KMS-11 (cell line): ENCODE results near the gene CRKL.
A peak's percentile ranks its signal among the peaks of the same experiment; 100 is the strongest.

Source experiments
- H2AFZ ChIP-seq: fragments of 200-600 bp; sonication (generic); 2 replicates; pipeline ENCODE4 v1.6.1; 2016; ENCODE audit warnings: antibody characterized with exemption, mixed run types, low read depth
- H3K27ac ChIP-seq: fragments of 200-600 bp; sonication (generic); 2 replicates; pipeline ENCODE4 v1.6.1; 2016; ENCODE audit warnings: mild to moderate bottlenecking, mixed run types
- H3K27me3 ChIP-seq: fragments of 200-600 bp; sonication (generic); 2 replicates; pipeline ENCODE4 v1.6.1; 2017; ENCODE audit warnings: mild to moderate bottlenecking, low read depth, mixed run types, moderate library complexity; ENCODE audit not compliant: insufficient read depth
- H3K36me3 ChIP-seq: fragments of 200-600 bp; sonication (generic); 2 replicates; pipeline ENCODE4 v1.6.1; 2017; ENCODE audit warnings: mild to moderate bottlenecking, mixed run types; ENCODE audit not compliant: insufficient read depth
- H3K4me1 ChIP-seq: fragments of 200-600 bp; sonication (generic); 2 replicates; pipeline ENCODE4 v1.6.1; 2016; ENCODE audit warnings: mild to moderate bottlenecking, low read depth, mixed run types; ENCODE audit not compliant: poor library complexity, severe bottlenecking
- H3K4me2 ChIP-seq: fragments of 200-600 bp; sonication (generic); 2 replicates; pipeline ENCODE4 v1.7.0; 2016; ENCODE audit warnings: mild to moderate bottlenecking, mixed run types
- H3K4me3 ChIP-seq: fragments of 200-600 bp; sonication (generic); IDR thresholded peaks from 2 replicates; pipeline ENCODE4 v1.6.1; 2017; ENCODE audit warnings: low read depth, low read length, mixed read lengths; ENCODE audit not compliant: insufficient read depth
- H3K79me2 ChIP-seq: fragments of 200-600 bp; sonication (generic); 2 replicates; pipeline ENCODE4 v1.6.1; 2016; ENCODE audit warnings: low read depth, mixed run types; ENCODE audit not compliant: insufficient read depth
- H3K9ac ChIP-seq: fragments of 200-600 bp; sonication (generic); 2 replicates; pipeline ENCODE4 v1.6.1; 2016; ENCODE audit warnings: mild to moderate bottlenecking, mixed run types
- H4K20me1 ChIP-seq: fragments of 200-600 bp; sonication (generic); 2 replicates; pipeline ENCODE4 v1.6.1; 2016; ENCODE audit warnings: mild to moderate bottlenecking, mixed run types; ENCODE audit not compliant: insufficient read depth
- CTCF ChIP-seq: fragments of 200-600 bp; sonication (generic); conservative IDR thresholded peaks from 2 replicates; pipeline ENCODE4 v1.6.1; 2017; ENCODE audit warnings: low read depth, mild to moderate bottlenecking, antibody characterized with exemption, low read length, moderate library complexity, mixed read lengths

Gene CRKL

GRCh38 chr22:20909543-20910303, 7.5 kb upstream of the CRKL start:
- no peak overlapping the region for H3K4me2 ChIP-seq
- H3K27ac ChIP-seq = no peak overlapping the region
- H3K36me3 ChIP-seq = no peaks in the 10 kb centered on the region
- H3K9ac ChIP-seq = no peak overlapping the region
- no peak overlapping the region for H3K4me3 ChIP-seq
- no peaks in the 10 kb centered on the region for H3K79me2 ChIP-seq
- TF ChIP-seq CTCF = no peak
- no peak overlapping the region for H2AFZ ChIP-seq
- H4K20me1 ChIP-seq = no peaks in the 10 kb centered on the region
- H3K4me1 ChIP-seq = no peaks in the 10 kb centered on the region
- H3K27me3 ChIP-seq = no peaks in the 10 kb centered on the region

- no peak for TF ChIP-seq CTCF
- H2AFZ ChIP-seq = no peak overlapping the region
- no peak overlapping the region for H3K4me3 ChIP-seq
- H3K36me3 ChIP-seq = no peaks in the 10 kb centered on the region
- H4K20me1 ChIP-seq = no peaks in the 10 kb centered on the region
- H3K27ac ChIP-seq = no peak overlapping the region
- H3K27me3 ChIP-seq = no peaks in the 10 kb centered on the region
- H3K4me1 ChIP-seq = no peaks in the 10 kb centered on the region
- no peak overlapping the region for H3K9ac ChIP-seq
- H3K79me2 ChIP-seq = peaks cover 2% of the 10 kb centered on the region; the same call in 1 of the 2 replicates
- H3K4me2 ChIP-seq = no peak overlapping the region
Measured at GRCh38 chr22:20912494-20912893, 4.7 kb upstream of the CRKL start.

GRCh38 chr22:20918663-20919218, 1.5 kb downstream of the CRKL start:
- Histone ChIP-seq H2AFZ (no peak overlapping the region), H3K9ac (peak overlapping the region; percentile 97), H3K4me3 (no peak overlapping the region), H3K27me3 (no peaks in the 10 kb centered on the region), H3K4me1 (peaks cover 31% of the 10 kb centered on the region), H4K20me1 (peaks cover 31% of the 10 kb centered on the region), H3K36me3 (no peaks in the 10 kb centered on the region), H3K79me2 (peaks cover 63% of the 10 kb centered on the region), H3K27ac (peak overlapping the region; percentile 85; the same call in 1 of the 2 replicates), H3K4me2 (peak overlapping the region; percentile 74)
- TF ChIP-seq CTCF = no peak

- TF ChIP-seq CTCF = no peak
- Histone ChIP-seq H3K36me3 (no peaks in the 10 kb centered on the region), H3K79me2 (peaks cover 73% of the 10 kb centered on the region), H3K4me1 (peaks cover 31% of the 10 kb centered on the region), H3K4me2 (peak overlapping the region; percentile 53), H3K4me3 (no peak overlapping the region), H3K9ac (peak overlapping the region; percentile 15; the same call in 1 of the 2 replicates), H3K27ac (no peak overlapping the region), H2AFZ (no peak overlapping the region), H3K27me3 (no peaks in the 10 kb centered on the region), H4K20me1 (peaks cover 39% of the 10 kb centered on the region)
Measured at GRCh38 chr22:20919718-20920117, 2.5 kb downstream of the CRKL start.
